ENCODE data around the gene DOCK6. TPM values are rescaled to one million over a fixed set of nuclear protein-coding genes. Genes with fewer than 3 reads are reported as not detected.

DOCK6 gene
- total and polyA plus RNA-seq, 2 of the 13 experiments (the other 11 are each of a cell fraction or from before 2014, with no cell fraction given), result 5.4 to 38.1 TPM

DNA sequence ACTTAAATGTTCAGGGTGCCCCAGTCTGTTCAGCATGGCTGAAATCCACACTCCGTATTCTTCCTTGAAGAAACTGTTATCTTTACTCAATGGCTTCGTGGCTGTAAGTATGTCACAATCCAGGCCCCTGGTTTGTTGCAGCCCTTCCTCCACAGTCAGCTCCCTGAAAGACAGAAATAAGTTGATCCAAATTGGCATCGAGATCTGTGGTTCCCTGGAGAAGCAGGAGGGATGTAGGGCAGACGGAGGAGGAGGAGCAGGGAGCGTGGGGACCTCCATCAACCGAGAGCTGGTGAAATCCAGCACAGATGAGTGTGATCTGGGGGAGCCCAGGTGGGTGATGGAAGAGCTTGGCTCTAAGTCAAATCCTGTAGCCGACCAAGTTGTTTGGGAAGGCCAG lies 33.9 kb upstream of the DOCK6 start:
- POLR2A ChIA-PET, result interaction anchor here (3.0 kb wide), 1 partner anchor 79 kb away, joined by 8 read pairs; the partner anchor contains the start of gene SWSAP1
- H3K4me2 ChIP-seq (ENCODE audit: low read depth, low read length), result no peak overlapping the region
- CTCF ChIA-PET (ENCODE audit: low intra/inter-chr PET ratio, low total read pairs), result interaction anchor here (0.7 kb wide), 1 partner anchor 151 kb away, joined by 3 read pairs; no protein-coding TSS in a partner anchor

More for the DNA sequence above, 33.9 kb upstream of the DOCK6 start:
- H3K79me2 ChIP-seq (ENCODE audit: insufficient read depth, low read length), result no peaks in the 10 kb centered on the region
- DNase-seq (ENCODE audit: low spot score) (no peak), ATAC-seq (no peak), FAIRE-seq (no peak)
- H3K9me3 ChIP-seq (ENCODE audit: low read length), result no peaks in the 10 kb centered on the region
- intact Hi-C loops (cut with micrococcal nuclease; ENCODE audit: unreplicated experiment), result loop anchor here (10.0 kb wide), 1 partner anchor 149 kb away; no protein-coding TSS in a partner anchor
- H3K4me1 ChIP-seq (ENCODE audit: insufficient read depth, low read length), result peaks cover 28% of the 10 kb centered on the region
- no peak overlapping the region for H3K4me3 ChIP-seq (replicated peaks in 1 of 3; ENCODE audit: insufficient read depth in 1 of 3, low read depth in 2 of 3, low read length in 3 of 3)
- no peak overlapping the region for H2AFZ ChIP-seq (ENCODE audit: low read length)
- no peaks in the 10 kb centered on the region for H4K20me1 ChIP-seq (ENCODE audit: insufficient read depth, low read length)
- no peak overlapping the region for H3K27ac ChIP-seq (ENCODE audit: extremely low read length, insufficient read depth, low read length)
- in situ Hi-C loops (cut with HindIII; ENCODE audit: extremely low pct_ligation_motif_present, low pct_unique_long_range_greater_than_20kb), result no loop called here
- 22% methylated on average over 7 of the region's 7 CpGs for WGBS (ENCODE audit: low lambda C conversion rate)
- H3K9ac ChIP-seq (ENCODE audit: insufficient read depth, low read depth, low read length), result no peak overlapping the region
- no peaks in the 10 kb centered on the region for H3K36me3 ChIP-seq (replicated peaks in 1 of 2; ENCODE audit: control insufficient read depth in 1 of 2, insufficient read depth in 2 of 2, low read length in 2 of 2)
- peaks cover 3 to 22% of the 10 kb centered on the region in 2 experiments; a peak in 3 of 5 replicates for H3K27me3 ChIP-seq (ENCODE audit: control insufficient read depth in 1 of 2, insufficient read depth in 2 of 2, low read length in 2 of 2)
- no TSS peak for BruUV-seq (replicated peaks)
- peak; percentile 39; the same call in 1 of the 2 replicates for TF ChIP-seq CEBPB (IDR thresholded peaks at IDR 0.05; ENCODE audit: borderline replicate concordance, low read depth, low read length)
- TF ChIP-seq, protein P1, sequence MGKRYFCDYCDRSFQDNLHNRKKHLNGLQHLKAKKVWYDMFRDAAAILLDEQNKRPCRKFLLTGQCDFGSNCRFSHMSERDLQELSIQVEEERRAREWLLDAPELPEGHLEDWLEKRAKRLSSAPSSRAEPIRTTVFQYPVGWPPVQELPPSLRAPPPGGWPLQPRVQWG (CRISPR knock-in tag; IDR thresholded peaks at IDR 0.05; ENCODE audit: borderline replicate concordance, low read depth), result no peak
- TF ChIP-seq, protein P2, sequence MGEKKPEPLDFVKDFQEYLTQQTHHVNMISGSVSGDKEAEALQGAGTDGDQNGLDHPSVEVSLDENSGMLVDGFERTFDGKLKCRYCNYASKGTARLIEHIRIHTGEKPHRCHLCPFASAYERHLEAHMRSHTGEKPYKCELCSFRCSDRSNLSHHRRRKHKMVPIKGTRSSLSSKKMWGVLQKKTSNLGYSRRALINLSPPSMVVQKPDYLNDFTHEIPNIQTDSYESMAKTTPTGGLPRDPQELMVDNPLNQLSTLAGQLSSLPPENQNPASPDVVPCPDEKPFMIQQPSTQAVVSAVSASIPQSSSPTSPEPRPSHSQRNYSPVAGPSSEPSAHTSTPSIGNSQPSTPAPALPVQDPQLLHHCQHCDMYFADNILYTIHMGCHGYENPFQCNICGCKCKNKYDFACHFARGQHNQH (CRISPR knock-in tag; IDR thresholded peaks at IDR 0.05), result no peak
- TF ChIP-seq, protein P3, sequence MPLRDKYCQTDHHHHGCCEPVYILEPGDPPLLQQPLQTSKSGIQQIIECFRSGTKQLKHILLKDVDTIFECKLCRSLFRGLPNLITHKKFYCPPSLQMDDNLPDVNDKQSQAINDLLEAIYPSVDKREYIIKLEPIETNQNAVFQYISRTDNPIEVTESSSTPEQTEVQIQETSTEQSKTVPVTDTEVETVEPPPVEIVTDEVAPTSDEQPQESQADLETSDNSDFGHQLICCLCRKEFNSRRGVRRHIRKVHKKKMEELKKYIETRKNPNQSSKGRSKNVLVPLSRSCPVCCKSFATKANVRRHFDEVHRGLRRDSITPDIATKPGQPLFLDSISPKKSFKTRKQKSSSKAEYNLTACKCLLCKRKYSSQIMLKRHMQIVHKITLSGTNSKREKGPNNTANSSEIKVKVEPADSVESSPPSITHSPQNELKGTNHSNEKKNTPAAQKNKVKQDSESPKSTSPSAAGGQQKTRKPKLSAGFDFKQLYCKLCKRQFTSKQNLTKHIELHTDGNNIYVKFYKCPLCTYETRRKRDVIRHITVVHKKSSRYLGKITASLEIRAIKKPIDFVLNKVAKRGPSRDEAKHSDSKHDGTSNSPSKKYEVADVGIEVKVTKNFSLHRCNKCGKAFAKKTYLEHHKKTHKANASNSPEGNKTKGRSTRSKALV (CRISPR knock-in tag; IDR thresholded peaks at IDR 0.05), result no peak

Measured in HepG2 (cell line).